NCI-H2196 (cell line): ENCODE data around the gene NUDT7.
A peak's percentile ranks its signal among the peaks of the same experiment; 100 is the strongest.

ENCODE experiments used
- DNase-seq: peaks from one replicate; lab custom pipeline; 2025; ENCODE audit not compliant: unreplicated experiment; lab: John Stamatoyannopoulos, UW

NUDT7 gene

DNA sequence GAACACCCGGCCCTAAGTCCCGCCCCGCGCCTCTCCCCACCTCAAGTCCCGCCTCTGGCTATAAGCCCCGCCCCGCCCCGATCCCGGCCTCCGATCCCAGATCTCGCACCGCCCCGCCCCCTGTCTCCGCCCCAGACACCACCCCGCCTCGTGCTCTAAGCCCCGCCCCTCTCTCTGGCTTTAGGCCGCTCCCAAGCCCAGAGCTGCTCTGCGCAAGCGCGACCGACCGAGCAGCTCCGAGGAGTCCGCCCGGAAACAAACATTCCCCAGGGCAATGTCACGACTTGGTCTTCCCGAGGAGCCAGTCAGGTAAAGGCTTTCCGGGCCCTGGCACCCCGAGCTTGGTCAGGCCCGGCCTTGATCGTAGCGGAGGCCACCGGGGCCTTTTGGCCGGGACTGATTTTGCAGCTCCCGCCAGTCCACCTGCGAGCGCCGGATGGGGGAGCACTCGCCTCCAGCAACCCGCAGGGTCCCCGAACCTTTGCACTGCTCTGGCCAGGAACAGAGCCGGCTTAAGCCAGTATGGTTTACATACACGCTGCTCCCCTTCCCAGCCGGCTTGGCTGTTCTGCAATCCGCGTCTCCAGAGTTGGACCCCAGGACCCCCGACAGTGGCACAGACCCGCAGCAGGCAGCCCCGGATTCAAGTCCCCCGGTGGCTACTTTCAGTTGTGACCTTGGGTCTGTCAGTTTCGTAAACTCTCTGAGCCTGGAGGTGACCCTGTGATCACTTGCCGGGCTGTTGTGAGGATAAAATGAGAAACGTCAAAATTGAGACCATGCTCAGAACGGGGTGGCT lies at the start of gene NUDT7:
Gene NUDT7, plus strand, starts transcription at position 206 of the 799 bp plus-strand sequence. Its CDS starts 69 bp downstream, at position 275.
- peak; percentile 89 for DNase-seq

DNA sequence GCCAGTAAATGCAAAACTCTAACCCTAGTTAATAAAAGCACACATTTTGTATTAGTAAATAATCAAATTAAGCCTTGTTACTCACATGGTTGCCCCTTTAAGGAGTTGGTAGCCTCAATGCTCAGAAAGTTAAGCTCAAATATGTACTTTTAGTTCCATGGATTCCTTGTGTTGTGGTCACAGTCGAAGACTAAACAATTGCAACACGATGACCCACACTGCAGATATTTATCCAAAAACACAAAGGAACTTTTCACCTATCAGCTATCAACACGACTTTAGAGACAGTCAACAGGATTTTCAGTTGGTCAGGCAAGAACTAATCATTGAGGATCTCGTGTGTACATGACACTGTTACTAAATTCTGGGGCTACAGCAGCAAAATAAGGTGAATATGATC lies 47.4 kb upstream of the NUDT7 start:
- DNase-seq: no peak

DNA sequence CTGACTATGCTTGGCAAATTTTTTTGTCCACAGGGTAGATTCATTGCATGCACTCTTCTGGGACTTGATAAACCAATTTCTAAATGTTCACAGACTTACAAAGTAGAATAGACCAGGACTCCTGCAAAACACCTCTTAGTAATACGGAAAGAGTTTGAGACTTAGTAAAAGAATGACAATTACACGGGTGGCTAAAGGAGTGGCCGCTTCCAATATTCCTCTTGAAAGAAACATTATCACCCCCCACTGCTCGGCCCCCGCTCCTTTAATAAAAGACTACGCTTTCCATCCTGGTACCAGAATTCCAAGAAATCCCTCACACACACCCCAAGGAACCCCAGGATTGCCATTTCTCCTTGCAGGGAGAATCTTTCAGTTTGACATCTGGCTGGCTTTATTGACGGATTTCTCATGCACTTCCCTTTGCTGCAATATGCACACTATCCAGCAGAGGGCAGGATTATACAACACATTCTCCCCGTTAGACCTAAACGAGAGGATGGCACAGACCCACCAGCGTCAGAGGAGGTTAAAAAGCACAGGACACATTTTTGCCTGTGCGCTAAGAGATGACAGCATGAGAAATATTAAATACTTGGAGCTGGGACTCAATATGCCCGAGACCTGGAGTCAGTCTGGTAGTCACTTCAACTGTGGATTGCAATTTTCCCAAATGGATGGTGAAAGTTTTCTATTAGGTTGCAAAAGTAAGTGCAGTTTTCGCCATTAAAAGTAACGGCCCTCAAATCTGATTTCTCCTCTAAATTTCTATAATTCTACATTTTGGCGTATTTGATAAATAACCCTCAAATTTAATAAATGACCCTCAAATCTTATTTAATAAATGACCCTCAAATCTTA lies 46.6 kb upstream of the NUDT7 start:
- DNase-seq: peak; percentile 58

DNA sequence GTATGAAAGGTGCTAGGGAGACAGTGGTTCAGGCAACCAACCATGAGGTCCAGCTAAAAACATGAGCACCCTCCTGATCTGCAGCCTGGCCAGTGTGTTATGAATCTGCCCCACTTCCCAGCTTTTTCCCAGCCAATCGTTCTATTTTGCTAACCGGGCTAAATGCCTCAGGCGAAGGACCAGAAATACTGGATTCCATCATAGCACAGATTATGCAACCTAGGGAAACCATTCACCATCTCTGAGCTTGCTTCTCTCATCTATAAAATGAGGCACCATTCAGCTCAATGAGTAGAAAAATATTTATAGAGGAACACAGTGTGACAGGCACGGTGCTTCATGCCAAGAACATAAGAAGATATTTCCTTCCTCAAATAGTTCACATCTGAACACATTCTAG lies 45.2 kb upstream of the NUDT7 start:
- no peak for DNase-seq

DNA sequence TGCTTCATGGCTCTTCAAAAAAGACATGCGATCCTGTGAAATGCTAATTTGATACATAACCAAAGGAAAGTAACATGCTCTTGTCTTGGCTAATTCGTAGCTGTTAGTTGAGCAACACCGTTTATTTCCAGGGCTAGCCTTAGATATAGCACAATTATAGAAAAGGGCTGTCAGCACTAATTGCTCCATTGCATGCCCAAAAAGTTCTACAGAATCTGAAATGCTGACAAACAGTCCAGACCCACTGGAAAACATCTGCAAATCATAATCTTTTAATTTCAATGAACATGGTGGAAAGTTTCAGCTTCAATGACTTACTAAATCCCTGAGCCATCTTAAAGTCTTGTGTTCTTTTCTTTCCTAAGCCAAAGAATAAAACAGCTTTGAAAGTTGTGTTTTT lies 42.9 kb upstream of the NUDT7 start:
- no peak for DNase-seq

DNA sequence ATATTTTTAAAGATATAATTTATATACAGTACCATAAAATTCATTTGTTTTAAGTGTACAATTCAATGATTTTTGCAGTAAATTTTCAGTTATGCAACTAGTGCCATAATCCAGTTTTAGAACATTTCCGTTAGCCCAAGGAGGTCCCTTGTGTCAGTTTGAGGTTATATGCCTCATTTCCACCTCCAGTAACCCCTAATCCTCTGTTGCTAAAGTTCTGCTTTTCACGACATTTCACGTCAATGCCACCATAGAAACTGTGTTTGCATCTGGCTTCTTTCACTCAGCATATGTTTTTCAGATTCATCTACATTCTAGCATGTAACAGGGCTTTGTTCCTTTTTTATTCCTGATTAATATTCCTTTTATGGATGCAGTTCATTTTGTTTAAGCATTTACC lies 42.4 kb upstream of the NUDT7 start:
- DNase-seq: no peak

DNA sequence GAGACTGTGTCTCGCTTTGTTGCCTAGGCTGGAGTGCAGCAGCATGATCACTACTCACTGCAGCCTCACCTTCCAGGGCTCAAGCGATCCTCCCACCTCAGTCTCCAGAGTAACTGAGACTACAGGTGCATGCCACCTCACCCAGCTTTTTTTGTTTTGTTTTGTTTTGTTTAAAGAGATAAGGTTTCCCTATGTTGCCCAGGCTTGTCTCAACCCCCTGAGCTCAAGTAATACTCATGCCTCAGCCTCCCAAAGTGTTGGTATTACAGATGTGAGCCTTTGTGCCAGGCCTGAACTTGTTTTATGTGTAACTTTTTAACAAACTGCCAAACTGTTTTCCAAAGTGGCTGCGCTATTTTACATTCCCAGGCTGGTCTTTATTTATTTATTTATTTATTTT lies 41.8 kb upstream of the NUDT7 start:
- DNase-seq: no peak

DNA sequence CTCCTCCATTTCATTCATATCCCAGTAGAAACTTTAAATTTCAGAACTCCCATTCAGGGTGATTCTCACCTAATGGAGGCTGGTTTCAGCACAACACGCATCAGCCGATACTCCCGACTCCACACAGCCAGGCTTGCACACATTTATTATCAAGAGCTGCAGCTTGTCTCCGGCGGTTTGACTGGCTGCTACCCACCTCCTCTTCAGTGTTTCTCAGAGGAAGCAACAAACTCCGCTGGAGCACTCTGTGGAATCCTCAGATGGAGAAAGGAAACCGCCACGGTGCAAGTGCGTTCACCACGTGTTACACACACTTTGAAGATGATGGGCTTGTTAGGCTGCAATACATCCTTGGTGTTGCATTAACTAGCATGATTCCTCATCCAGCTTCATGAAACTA lies 39.7 kb upstream of the NUDT7 start:
- no peak for DNase-seq

DNA sequence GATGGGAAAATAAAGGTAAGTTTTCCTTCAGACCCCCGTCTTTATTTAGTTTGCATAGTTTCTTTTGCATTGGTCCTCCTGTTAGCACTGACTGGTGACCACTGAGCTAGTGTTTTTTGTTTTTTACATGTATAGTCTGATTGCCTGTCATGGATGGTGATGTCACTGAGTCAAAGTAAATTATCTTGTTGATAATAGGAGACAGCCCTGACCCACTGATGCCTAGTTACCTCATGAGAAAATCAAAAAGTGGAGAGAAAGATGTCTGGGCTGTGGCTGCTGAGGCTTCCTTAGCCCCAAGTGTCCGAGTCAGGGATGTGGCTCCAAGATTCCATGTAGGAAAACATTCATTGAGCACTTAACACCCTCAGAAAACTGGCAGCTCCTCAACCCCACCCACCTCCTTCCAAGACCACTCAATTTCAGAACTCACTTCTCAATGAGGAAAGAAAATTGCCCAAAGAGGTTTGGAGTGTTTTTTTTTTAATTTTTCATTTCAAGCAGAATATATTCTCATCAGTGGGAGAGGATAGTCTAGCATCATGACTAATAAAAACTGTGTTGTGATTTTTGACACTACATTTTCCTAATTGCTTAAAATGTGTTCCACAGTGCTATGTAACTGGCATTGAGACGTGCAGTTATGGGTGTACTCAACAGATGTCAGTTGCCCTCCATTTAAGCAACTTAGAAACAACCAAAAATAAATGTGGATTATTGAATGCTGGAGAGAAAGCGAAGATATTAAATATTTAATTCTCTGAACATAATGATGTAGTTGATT lies 38.7 kb upstream of the NUDT7 start:
- DNase-seq: no peak

DNA sequence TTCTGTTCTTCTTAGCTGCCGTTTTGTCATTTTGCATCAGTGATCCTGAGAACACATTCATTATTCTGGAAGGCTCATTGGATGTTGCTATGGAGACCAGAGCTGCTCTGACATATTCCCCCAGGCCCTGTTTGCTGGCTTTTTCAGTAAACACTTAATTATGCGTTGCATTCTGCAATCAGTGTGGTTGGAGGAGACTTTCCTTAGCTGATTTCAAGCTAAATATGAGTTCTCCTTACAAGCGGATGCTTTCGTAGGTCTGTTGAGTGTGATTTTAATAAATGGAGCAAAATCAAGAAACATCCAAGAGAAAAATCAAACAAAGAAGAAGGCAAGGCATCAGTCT lies 38.2 kb upstream of the NUDT7 start:
- no peak for DNase-seq

DNA sequence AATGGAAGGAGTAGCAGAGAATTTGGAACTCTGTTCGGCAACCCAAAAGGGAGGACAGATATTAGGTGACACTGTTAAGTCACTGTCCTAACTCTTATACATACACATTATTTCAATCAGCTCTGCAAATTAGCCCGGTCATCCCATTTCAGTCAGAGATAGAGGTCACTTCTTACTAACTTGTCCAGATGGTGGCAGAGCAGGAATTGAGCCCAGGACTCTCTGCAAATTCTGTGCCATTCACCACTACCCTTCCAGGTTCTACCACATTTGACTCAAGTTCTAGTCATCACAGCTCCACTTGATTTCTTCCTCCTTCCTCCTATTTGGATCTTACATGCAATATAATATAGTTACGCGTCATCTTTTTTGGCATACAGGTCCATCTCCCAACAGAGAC lies 35.9 kb upstream of the NUDT7 start:
- DNase-seq: no peak

DNA sequence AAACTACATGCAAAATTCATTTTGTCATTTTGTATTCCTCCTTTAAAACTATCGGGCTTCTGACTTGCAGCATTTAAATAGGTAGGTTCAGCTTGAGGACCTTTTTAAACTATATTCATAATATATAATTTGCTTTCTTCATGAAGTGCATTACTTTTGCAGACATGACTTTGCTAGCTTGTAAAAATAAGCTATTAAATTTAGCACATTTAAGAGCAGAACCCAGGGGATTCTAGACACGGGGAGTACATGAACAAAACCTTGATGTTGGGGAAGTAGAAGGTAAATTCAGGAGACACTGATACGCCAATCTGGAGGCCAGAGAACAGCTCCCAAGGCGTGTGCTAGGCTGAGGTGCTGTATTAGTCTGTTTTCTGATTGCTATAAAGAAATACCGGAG lies 32.3 kb upstream of the NUDT7 start:
- no peak for DNase-seq

DNA sequence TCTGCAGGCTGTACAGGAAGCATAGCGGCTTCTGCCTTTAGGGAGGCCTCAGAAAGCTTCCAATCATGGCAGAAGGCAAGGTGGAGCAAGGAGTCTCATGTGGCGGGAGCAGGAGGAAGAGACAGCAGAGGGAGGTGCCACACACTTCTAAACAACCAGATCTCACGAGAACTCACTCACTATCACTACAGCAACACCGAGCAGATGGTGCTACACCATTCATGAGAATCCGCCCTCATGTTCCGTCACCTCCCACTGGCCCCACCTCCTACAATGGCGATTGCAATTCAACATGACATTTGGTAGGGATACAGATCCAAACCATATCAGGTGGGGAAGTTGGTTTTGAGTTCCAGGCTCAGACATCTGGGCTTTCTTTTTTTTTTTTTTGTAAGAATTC lies 31.9 kb upstream of the NUDT7 start:
- no peak for DNase-seq

DNA sequence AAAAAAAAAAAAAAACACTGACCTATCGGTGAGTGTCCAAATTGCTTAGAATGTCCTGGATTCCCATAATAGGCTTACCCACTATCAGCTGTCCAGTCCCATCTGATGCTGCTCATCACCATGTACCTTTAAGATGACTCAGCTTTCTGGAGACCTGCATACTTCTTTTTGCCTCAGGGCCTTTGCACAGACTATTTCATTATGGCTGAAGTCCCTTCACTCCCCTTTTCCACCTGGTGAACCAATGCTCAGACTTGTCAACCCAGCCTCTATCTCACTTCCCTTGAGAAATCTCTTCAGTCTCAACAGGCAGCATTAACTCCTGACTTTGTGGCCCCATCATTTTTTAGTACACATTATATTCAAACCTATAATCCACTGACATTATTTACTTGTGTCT lies 29.7 kb upstream of the NUDT7 start:
- no peak for DNase-seq

DNA sequence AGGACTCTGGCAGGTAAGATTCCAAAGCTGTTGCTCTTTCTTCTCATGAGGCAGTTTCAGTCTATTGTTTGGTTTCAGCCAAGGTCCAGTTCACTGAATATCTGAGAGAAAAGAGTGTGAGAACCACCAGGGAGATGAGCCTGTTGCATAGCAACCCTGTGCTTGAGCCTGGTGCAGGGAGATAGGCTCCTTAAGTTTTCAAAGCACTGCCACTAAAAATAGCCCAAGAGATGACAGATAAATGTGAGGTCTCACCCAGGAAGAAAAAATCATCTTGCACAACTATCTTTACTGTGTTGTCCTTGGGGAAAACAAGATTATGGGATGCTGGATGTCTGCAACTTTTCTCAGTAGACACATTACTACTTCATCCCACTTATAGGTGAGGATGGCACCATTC lies 26.2 kb upstream of the NUDT7 start:
- no peak for DNase-seq

DNA sequence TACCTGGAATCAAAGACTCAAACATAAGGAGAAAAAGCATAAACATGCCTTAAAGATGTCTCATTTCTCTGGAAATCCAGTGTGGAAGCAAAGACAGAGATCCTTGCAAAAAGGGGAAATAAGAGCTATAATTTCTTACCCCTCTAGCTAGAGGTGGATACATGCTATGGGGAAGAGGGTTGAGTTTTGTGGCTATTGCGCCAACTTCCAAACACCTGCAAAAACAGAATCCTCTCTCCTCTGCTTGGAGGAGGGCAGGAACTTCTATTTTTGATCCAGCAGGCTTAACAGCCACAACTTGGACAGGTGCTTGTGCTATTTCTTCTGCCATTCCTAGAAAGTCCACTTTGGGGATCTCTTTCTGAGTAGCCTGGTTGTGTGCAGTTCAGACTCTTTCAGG lies 21.5 kb upstream of the NUDT7 start:
- DNase-seq: no peak

DNA sequence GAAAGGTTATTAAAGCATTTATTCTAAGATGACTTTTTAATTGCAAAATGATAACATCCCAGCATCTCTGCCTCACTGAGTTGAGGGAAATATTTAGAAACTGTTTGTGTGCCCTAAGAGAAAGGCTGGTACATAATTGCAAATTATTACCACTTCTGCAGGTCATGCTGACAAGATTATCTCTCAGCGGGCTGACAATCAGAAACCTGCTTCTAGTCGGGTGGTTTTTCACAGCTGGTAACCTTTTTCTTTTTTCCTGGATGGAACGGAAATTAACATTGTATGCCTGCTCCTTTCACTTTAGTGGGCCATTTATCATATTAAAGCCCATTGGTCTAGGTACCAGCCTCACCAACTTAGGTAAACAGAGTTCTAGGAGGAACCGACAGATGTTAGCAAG lies 17.0 kb upstream of the NUDT7 start:
- no peak for DNase-seq

DNA sequence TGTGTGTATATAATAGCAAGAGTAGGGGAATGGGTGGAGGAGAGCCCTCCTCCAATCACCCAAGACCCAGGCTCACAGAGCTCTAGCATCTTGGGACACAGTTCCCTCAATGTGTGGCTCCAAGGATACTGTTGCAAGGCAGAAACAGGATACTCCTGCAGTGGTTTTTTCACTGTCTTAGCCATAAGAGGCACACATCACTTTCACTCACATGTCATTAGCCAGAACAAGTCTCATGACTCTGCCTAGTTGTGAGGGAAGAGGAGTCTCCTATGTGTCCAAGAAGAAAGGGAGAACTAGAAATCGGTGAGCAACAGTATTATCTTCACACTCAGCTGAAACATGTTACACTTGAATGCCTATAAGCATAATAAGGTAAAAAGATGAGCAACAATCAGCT lies 11.1 kb upstream of the NUDT7 start:
- no peak for DNase-seq

DNA sequence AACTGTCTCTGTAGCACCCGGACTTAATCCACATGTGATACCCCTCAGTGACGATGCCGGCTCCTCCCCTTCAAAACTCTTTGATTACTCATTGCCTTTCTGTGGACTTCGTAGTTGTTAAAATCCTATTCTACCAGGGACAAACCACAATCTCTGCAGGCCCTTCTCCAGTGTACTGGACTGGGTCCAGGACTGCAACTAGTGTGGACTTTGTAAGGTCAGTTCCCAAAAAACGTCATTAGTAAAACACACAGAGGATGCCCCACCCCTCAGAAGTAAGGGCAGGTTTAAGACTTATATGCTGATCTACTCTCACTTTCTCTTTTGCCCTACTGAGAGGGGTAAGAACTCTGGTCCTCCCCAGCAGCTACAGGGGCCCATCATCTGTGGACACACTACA lies 10.5 kb upstream of the NUDT7 start:
- DNase-seq: no peak

DNA sequence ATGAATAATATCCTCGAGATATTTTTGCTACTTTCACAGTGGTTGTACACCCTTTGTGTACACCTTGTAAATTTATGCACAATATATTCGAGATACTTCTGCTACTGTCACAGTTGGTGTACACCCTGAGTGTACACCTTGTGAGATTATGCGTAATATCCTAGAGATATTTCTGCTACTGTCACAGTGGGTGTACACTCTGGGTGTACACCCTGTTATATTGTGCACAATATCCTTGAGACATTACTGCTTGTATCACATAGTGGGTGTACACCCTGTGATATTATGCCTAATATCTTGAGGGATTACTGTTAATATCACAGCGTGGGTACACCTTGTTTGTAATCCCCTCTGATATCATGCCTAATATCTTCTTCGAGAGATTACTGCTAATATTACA lies 7.2 kb upstream of the NUDT7 start:
- no peak for DNase-seq

DNA sequence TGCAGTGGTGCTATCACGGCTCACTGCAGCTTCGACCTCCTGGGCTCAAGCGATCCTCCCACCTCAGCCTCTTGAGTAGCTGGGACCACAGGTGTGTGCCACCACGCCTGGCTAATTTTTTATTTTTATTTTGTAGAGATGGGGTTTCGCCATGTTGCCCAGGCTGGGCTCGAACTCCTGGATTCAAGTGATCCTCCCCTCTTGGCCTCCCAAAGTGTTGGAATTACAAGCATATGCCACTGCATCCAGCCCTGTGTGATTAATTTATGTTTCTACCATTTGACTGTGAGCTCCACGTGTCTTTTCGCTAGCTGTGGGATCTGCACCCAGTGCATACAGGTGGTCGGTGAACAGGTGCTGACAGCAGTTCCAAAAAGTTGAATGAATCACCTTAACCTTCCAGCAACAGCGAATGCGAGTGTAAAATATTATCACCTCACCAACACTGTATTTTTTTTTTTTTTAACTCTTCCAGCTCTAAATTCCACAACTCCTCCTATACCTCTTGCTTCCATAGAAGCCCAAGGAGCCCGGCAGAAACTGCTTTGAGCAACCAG lies 484 bp upstream of the NUDT7 start:
- DNase-seq: no peak
